Left hindlimb (tissue), 1 donor: Measurements from ENCODE around the gene DCDC1.

ENCODE experiments used
- DNase-seq: peaks from one replicate; pipeline ENCODE4 v3.0.0-alpha.2; 2018

The DCDC1 gene

DNA sequence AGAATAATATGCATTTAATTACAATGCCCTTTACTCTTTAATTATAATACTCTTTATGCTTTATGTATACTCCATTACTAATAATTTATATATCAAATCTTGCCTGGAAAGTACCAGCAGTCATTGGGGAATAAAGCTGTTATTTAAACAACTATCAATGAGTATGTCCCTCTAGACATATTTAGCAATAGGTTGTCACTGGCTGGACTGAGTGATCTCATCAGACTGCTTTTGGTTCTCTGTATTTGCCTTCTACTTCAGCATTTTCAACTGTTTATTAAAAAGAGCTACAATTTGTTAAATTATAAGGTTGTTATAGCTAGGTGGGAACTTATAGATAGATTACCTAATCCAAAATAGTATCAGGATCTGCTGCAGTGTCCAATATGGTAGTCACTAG lies 267.2 kb downstream of the DCDC1 start:
- no peak for DNase-seq

DNA sequence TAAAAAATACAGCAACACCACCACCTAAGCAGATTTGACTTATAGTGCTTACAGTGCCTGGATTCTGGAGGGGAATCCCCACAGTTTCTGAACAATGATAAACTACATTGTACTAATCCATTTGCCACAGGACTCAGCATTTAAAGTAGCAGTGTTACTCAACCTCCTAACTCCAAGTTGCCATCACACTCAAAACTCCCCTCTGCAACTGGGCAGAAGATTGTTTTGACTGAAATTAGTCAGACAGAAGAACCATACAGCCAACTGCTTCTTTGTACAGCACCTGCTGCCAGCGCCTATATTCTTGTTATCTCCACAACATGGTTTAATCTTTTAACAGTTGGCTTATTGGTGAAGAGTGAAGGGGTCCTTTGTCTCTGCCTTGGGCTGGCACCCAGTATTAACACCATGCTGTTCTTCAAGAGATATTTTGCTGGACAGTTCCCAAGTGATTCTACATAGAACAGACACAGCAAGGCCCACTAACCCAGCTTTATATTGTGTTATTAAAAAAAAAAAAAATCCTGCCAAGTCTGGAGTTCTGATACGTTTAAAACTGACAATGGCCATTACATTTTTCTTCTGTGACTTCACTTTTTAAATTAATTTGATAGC lies 273.2 kb downstream of the DCDC1 start:
- no peak for DNase-seq

DNA sequence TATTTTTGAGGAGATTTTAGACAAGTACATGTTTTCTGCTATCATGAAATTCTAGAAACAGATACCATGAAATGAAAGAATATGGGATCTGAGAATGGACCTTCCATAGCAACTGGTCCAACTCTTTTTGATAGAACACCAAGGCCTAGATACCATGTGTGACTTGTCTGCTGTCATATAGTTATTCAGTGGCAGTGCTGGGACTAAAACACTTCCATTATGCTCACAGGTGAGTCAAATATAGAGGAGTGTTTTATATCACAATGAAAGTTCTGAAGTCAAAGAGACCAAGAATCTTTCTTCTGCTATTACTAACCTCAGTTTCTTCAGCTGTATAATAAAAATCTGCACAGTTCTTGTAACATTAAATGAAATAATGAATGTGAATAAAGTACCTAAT lies 276.9 kb downstream of the DCDC1 start:
- no peak for DNase-seq

DNA sequence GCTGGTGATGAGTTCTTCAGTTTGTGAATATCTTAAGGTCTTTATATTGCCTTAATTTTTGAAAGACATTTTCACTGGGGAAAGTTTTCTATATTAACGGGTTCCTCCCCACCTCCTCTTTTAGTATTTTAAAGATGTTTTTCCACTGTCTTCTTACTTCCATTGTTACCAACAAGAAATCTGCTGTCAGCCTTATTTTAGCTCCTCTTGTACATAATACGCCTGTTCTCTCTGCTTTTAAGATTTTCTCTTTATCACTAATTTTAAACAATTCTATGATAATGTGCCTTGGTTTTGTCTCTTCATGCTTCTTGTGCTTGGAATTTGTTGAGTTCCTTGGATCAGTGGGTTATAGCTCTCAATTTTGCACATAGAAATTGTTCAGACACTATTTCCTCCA lies 280.4 kb downstream of the DCDC1 start:
- DNase-seq: no peak

DNA sequence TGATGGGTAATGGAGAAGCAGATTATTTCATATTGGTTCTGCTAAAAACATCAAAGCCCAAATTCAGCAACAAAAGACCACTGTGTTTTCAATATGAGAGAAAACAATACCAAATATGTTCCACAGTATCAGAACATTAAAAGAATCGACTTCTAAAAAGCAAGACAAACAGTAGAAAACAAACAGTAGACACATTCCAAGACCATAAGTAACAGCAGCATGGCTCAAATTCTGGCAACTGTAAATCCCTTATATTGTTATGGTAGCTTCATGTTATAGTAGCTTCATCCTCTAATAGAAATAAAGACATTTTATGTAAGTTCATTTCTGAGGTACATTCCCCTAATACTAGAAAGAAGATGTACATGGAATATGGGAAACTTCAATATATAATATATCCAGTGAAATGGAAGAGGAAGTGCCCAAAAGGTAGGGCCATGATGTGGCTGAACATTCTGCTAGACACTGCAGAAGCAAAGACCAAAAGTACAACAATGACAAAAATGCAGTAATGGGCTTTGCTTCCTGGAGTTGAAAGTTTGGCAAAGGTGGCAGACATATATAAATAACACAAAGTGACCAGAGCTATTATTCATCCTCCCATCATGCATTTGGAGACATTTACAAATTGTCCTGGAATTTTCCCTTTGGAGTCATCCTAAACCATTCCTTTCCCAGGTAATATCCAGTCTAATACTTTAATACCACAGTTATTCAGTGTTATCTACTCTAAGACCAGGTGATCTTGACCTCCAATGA lies 299.9 kb downstream of the DCDC1 start:
- DNase-seq: no peak

DNA sequence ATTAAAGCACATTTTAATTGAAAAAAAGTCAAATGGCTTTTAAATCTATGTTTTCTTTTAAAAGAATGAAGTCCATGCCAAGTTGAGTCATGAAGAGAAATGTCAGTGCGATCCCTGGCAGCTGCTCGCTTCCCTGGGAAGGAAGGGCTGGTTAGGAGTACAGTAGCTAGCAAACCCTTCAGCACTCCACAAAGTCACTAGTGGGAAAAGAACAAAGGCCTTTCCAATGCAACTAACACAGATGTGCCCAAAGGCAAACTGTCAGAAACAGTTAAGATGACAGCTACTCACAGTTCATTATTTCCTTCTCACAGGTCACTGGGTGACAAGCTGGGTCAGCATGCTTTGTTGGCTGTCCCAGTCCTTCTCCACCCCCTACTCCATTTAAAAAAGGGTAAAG lies 308.7 kb downstream of the DCDC1 start:
- DNase-seq: no peak

DNA sequence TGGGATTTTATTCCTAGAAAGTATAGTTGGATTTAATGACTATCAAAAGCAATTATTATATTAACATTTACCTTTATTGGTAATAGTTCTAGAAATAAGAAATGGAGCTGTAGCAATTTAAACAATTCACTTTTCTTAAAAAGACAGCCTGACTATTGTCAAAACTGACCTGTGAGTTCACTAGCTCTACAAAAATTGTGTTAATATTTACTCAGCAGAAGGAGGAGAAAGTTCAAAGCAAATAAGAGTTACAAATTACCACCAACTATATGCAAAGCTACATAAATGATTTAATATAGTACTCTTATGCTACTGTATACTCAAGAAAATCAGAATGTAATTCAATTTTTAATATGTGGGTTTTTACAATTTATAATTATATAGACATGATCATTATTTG lies 310.0 kb downstream of the DCDC1 start:
- DNase-seq: no peak

DNA sequence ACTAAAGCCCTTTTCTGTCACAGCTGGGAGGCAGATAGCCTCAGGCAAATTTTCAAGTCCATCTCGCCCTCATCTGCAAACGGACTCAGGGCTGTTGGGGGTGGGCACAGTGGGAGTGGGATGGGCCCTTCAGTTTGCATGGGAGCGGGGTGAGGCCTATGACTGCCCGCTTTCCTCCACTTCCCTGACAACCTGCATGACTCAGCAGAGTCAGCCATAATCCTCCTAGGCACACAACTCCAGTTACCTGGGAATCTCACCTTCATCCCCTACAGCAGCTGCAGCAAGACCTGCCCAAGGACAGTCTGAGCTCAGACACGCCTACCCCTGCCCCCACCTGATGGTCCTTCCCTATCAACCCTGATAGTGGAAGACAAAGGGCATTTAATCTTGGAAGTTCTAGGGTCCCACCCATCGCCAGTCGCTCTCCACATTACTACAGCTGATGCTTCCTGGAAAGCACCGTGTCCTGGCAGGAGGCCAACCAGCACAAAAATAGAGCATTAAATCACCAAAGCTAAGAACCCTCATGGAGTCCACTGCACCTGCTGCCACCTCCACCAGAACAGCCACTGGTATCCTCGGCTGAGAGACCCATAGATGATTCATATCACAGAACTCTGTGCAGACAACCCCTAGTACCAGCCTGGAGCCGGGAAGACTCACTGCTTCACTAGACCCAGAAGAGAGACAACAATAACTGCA lies 319.3 kb downstream of the DCDC1 start:
- no peak for DNase-seq

DNA sequence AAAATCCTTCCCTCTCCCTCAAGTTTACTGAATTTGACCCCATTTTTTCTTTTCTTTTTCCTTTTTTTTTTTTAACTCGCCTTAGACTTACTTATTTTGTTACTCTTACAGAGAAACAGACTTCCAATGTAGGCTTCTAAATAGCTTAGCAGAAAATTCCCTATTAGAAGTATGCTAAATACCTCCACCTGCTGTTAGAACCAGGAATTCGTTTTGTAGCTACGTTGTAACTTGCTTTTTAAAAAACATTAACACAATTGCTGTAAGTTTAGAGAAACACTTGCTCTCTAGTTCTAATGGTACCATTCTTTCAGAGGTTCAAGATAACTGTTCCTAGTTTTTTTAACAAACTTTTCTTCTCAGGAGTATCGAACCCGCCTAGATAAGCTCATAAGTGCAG lies 324.2 kb downstream of the DCDC1 start:
- no peak for DNase-seq

DNA sequence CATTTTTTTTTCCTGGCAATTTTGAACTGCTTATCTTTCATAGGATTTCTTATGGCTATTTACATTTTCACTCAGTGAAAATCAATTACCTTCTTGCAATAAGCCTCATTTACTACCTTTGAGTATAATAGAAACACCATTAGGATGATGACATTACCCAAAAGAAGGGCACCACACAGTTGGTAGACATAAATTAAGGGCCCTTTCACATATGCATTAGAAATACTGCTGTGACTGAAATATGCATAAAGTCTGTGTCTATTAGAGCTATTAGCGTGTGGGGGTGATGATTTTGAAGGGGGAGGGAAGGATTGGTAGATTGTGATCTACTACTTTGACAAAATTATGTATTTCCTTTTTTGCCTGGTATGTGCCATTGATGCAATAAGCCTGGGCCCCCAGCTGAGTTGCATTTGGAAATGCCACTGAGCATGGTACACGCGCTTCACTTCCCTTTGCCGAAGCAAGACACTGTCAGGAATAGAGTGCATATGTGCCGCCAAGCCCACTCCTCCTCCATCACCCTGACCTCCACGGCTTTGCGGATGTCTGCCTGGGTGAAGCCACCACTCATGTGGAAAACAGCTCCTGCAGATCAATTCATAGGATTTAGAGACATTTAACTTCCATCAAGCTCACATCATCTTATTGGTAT lies 339.3 kb downstream of the DCDC1 start:
- DNase-seq: no peak

DNA sequence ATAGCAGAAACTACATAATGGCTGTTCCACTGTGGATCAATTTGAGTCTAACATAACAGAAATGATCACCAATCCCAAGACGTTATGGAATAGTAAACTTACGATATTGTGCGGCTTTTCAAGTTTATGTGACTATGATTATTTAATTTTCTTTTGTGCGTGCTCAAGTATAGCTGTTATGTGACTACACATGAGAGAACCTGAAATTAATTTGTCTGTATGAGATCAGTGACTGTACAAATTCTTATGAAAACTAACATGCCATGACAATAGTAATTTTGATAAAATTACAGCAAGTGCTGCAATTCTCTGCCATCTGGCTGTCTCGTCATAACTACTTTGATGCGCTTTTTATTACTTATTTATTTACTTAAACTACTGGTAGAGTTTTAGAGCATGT lies 343.2 kb downstream of the DCDC1 start:
- no peak for DNase-seq

DNA sequence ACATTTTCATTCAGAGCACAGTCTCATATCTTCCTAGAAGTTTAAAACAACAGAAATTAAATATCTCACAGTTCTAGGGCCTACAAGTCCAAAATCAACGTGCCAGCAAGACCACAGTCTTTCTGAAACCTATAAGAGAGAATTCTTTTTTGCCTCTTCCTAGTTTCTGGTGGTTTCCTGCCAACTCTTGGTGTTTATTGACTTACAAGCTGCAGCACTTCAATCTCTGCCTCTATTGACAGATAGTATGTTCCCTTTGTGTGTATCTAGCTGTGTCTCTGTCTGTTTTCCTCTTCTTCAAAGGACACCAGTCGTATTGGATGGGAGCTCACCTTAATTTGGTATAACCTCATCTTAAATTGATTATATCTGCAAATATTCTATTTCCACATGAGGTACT lies 347.5 kb downstream of the DCDC1 start:
- no peak for DNase-seq

DNA sequence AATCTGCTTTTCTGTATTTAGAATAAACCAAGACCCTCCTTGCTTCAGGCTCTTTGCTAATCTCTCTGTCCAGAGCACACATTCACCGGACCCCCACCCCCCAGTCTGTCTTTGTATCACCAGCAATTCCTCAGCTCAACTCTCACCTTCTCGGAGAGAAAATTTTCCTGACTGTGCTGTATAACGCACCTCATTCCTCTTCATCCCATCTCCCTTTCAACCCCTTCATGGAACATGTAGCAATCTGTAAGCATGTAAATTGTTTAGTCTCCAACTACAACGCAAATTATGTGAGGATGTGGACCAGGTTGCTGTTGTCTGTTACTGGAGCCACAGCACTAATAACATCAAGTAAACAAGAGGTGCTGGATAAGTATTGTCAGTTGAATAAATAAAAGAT lies 349.8 kb downstream of the DCDC1 start:
- DNase-seq: no peak

DNA sequence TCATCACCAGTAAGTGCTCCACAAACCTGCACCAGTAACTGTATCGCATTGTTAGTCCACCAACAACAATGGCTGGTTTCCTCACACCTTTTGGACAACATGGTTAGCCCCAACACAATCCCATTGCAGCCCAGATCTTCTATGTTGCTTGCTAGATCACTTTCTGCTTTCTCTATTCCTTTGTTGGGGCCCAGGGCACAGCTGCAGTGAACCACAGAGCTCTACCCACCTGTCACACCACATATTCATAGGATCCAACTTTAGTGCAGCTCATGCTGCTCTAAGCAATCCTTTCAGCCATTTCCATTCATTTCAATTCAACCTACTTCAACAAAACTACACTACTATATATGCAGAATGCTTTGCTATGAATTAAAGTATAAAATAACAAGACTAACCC lies 364.3 kb downstream of the DCDC1 start:
- DNase-seq: no peak

DNA sequence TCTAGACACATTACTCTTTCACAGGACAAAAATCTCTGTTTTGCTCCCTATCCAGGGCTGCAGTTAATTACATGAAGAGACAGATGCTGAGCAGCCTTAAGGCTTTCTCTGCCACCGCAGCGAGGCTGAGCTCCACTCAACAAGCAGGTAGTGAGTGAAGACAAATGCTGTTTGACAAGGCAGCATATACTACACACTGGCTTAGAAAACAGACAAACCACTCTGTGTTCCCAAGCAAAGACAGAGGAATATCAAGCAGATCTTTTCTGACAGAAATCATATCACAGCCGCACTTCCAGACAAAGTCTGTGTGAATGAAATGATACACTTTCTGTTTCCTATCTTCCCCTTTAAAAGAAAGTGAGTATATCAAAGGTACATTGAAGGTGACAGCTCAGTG lies 368.1 kb downstream of the DCDC1 start:
- no peak for DNase-seq

DNA sequence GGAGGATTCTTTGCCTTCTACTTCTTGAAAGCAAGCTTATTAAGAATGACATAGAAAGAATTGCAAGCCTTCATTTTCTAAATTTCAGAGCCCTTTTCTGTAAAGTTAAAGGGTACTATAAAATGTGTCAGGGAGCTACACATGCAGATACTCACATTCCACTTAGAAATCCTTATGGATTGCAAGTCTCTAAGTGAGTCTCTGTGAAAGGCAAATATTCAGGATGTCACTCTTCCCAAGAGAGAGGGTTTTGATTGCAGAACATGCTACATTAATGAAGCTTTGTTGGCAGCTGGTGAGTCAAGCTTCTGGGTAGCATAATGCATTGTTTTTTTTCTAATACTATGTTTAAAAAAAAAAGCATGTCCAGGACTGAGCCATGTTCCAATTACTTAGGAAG lies 369.2 kb downstream of the DCDC1 start:
- DNase-seq: no peak

DNA sequence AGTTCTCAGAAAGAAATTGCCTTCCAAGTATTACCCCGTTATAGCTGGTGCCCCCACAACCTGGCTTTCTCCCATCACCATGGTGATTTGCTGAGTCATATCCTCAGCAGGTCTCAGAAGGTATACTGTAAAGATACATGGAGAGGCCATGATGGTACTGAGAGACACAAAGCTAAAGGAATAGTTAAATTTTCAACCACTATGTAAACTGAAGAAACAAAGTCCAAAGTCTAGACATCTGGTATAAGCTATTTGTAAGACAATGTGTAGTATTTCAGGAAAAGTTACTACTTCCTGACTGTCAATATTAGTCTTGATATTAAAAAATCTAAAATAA lies 377.1 kb downstream of the DCDC1 start:
- no peak for DNase-seq

DNA sequence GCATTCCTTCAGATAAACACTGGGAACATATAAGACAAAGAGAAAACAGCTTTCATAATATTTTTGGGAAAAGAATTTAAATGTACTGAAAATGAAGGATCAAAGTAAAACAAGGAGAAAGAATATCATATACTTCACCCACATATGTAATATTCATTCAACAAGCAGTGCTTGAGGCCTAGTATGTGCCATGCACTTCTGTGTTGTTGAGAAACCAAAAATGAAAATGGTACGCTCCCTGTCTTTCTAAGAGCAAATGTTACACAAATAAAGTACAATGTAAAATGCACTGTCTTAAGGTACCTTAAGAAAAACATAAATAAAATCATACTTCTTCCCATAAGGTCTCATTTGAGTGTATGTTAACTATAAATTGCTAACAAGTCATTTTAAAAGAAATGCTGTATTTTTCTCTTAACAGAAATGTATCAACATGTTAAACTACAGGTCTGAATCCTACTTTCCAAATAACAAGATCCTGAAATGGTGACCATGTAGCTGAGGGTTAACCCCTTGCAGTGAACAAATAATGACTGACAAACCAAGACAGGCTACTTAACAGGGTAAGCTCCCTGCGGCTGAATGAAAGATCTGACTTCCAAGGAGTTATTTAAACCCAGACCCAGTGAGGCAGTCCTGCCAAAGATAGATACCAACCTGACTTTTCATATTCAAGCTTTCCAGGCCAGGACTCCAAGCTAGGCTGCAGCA lies 377.6 kb downstream of the DCDC1 start:
- no peak for DNase-seq

DNA sequence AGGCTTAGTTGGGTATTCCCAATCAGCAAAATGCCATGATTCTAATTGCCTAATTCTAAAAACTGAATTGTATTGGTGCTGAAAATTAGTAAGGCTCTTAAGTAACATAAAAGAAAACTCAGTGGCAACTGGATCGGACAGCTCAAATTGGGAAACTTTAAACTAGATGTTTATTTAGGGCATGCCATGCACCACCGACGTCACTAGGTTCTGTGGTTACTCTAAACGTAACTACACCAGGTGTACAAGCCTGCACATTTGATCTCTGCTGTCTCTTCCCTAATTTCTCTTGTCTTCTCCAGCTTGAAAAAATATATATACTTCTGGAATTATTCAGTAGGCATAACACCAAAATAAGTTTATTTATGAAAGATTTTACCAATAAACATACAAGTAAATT lies 378.2 kb downstream of the DCDC1 start:
- no peak for DNase-seq

DNA sequence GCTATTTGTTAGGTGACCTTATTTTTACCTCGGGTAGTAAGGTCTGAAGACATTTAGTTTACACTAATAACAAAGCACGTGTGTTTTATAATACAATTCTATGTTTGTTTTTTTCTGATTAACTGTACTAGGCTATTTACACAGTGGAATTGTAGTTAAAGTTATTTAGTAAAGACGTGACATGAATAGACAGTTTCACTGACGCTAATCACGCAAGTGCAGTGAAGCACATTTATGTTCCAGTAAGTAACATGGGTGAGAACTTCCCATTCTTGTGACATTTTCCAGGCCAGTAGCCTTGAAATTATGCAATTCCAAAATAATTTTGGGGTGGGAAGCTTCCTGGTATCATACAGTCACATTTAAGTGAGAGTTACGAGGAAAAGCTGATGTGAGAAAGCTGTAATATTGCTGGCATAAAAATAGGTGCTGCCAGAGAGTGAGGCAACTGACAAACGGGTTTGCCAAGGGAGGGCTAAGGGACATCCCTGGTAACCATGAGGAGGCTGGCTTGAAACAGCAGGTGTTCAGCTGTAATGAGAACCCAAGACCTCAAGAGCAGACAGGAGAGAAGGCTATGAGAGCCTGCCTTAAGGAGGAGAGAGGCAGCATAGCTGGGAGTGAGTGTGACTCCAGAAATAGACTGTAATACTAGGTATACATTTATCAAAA lies 378.8 kb downstream of the DCDC1 start:
- DNase-seq: no peak

DNA sequence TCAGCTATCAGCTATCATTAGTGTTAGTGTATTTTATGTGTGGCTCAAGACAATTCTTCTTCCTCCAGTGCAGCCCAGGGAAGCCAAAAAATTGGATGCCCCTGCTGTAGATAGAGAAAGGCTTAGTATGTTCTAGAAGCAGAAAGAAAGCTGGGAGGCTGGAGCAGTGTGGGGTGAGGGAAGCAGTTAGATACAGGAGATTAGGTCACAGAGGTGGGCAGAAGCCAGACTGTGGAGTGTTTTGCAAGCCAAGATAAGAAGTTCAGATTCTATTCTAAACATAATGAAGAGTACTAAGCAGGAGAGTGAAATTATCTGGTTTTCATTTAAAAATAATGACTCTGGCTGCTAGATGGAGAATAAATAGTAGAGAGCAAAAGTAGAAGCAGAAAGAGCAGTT lies 381.7 kb downstream of the DCDC1 start:
- DNase-seq: no peak

DNA sequence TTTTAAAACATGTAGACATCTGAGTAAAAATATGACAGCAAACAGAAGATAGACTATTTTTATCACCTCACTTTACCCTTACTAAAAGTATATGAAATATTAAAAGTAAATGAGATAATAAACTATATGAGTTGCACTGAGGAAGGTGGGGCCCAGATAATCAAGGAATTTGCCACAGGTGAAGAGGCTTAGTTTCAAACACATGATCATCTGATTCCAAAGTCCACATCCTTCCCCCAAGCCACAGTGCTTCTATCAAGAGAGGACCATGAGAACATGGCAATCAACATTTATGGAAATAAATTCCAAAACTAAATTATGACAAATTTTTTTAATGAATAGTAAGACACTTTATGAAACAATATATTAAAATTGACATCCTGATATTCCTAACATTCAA lies 384.0 kb downstream of the DCDC1 start:
- no peak for DNase-seq

DNA sequence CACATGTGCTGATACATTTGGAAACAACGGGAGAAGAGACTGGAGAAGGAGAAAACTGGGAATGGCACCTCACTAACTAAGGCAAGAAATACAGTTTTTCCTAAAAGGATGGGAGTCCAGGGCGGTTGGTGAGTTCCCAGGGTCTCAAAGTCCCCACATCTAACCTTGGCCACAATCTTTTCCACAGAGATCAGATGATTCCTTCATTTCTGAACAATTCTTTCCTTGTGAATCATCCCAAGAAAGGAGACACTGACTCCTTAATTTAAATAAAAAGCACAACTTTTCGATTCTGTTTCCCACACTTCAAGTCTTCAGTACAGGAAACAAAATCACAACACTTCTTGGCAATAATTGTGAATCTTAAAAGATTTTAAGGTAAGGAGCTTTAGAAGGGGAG lies 384.7 kb downstream of the DCDC1 start:
- no peak for DNase-seq
